Subcutaneous abdominal adipose tissue (tissue), 5 donors: Measurements from ENCODE around the gene CAPZA2.

Experiments used
- H3K27ac ChIP-seq: one replicate; pipeline ENCODE4 v1.7.0; 2013; ENCODE audit warnings: low read depth, mild to moderate bottlenecking, inconsistent platforms, low read length, moderate library complexity
- H3K27me3 ChIP-seq, 5 donors: one replicate each; pipeline ENCODE4 v1.7.0; 2013; ENCODE audit warnings: low read length in 5 of 5, inconsistent platforms in 1 of 5; ENCODE audit not compliant: control insufficient read depth in 5 of 5, insufficient read depth in 4 of 5
- H3K36me3 ChIP-seq, 5 donors: one replicate each; pipeline ENCODE4 v1.7.0; 2013; ENCODE audit warnings: low read length in 5 of 5; ENCODE audit not compliant: control insufficient read depth in 5 of 5, insufficient read depth in 5 of 5
- H3K4me1 ChIP-seq, 5 donors: one replicate each; pipeline ENCODE4 v1.7.0; 2013; ENCODE audit warnings: low read length in 5 of 5, mild to moderate bottlenecking in 3 of 5, moderate library complexity in 1 of 5; ENCODE audit not compliant: control insufficient read depth in 5 of 5, insufficient read depth in 5 of 5
- H3K4me3 ChIP-seq, 5 donors: one replicate each; pipeline ENCODE4 v1.7.0; 2013; ENCODE audit warnings: low read length in 5 of 5, low read depth in 1 of 5
- H3K9ac ChIP-seq, 5 donors: one replicate each; pipeline ENCODE4 v1.7.0; 2013; ENCODE audit warnings: low read length in 5 of 5, mild to moderate bottlenecking in 4 of 5, moderate library complexity in 3 of 5
- H3K9me3 ChIP-seq, 5 donors: one replicate each; pipeline ENCODE4 v1.7.0; 2013; ENCODE audit warnings: low read length in 5 of 5; ENCODE audit not compliant: control insufficient read depth in 5 of 5
- donor health status: healthy.
- donor health status: healthy.
- donor health status: healthy.
- donor health status: healthy.
- donor health status: healthy.

Gene CAPZA2

GRCh38 chr7:116854132-116854531 is 8.3 kb upstream of the CAPZA2 start:
- no peaks in the 10 kb centered on the region for H3K27me3 ChIP-seq
- H3K27ac ChIP-seq = no peak overlapping the region
- no peaks in the 10 kb centered on the region for H3K4me1 ChIP-seq
- H3K36me3 ChIP-seq = no peaks in the 10 kb centered on the region
- H3K9ac ChIP-seq = no peak overlapping the region
- no peaks in the 10 kb centered on the region for H3K9me3 ChIP-seq
- no peak overlapping the region for H3K4me3 ChIP-seq

DNA sequence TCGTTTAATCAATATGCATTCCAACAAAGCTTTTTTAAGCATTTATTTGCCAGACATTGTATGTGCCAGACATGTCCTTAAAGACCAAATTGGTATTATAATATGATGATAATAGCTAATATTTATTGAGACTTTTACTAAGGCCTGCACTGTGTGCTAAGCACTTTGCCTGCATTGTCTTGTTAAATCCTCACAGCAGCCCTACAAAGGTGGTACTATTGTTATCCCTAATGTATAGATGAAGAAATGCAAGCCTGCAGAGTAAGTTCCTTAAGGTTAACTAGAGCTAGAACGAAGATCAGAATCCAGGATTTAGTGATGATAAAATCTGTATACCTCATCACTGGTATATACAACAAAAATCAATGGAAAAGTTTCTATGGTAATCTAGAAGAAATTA is 5.3 kb upstream of the CAPZA2 start:
- H3K27ac ChIP-seq = no peak overlapping the region
- no peaks in the 10 kb centered on the region for H3K9me3 ChIP-seq
- no peaks in the 10 kb centered on the region for H3K36me3 ChIP-seq
- H3K27me3 ChIP-seq = no peaks in the 10 kb centered on the region
- H3K9ac ChIP-seq = no peak overlapping the region
- no peak overlapping the region for H3K4me3 ChIP-seq
- H3K4me1 ChIP-seq = peaks cover 0 to 5% (median 3%) of the 10 kb centered on the region in 5 donors

DNA sequence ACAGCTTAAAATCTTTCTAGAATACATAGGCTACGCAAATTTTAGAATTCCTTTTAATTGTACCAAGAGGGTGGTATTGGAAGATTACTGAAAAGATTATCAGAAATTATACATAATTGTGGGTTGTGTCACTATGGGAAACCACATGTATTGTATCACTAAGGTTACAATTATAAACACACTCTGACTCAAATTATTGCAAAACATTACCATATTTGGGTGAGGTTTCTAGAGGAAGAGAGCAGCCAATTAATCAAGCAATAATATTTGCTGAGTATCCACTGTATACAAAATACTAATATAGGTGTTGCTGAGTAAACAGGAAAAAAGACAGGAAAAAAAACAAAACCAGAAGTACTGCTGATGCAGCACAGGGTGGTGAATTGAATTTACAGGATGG is 3.1 kb upstream of the CAPZA2 start:
- Histone ChIP-seq H3K9ac (no peak overlapping the region), H3K4me3 (no peak overlapping the region), H3K9me3 (no peaks in the 10 kb centered on the region), H3K4me1 (peaks cover 0 to 18% (median 16%) of the 10 kb centered on the region in 5 donors), H3K27me3 (no peaks in the 10 kb centered on the region), H3K27ac (no peak overlapping the region), H3K36me3 (no peaks in the 10 kb centered on the region)

DNA sequence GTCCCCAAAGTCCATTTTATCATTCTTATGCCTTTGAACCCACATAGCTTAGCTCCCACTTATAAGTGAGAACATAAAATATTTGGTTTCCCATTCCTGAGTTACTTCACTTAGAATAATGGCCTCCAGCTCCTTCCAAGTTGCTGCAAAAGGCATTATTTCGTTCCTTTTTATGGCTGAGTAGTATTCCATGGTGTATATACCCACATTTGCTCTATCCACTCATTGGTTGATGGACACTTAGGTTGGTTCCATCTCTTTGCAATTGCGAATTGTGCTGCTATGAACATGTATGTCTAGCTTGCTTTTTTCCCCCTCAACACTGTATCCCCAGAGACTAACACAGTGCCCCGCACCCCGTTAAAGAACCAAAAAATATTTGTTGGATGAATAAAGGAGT is 670 bp upstream of the CAPZA2 start:
- no peaks in the 10 kb centered on the region for H3K27me3 ChIP-seq
- H3K4me3 ChIP-seq = peak overlapping the region in 1 of 5 donors; percentile 48
- no peaks in the 10 kb centered on the region for H3K9me3 ChIP-seq
- H3K36me3 ChIP-seq = no peaks in the 10 kb centered on the region
- peaks cover 0 to 30% (median 23%) of the 10 kb centered on the region in 5 donors for H3K4me1 ChIP-seq
- H3K9ac ChIP-seq = no peak overlapping the region
- no peak overlapping the region for H3K27ac ChIP-seq

DNA sequence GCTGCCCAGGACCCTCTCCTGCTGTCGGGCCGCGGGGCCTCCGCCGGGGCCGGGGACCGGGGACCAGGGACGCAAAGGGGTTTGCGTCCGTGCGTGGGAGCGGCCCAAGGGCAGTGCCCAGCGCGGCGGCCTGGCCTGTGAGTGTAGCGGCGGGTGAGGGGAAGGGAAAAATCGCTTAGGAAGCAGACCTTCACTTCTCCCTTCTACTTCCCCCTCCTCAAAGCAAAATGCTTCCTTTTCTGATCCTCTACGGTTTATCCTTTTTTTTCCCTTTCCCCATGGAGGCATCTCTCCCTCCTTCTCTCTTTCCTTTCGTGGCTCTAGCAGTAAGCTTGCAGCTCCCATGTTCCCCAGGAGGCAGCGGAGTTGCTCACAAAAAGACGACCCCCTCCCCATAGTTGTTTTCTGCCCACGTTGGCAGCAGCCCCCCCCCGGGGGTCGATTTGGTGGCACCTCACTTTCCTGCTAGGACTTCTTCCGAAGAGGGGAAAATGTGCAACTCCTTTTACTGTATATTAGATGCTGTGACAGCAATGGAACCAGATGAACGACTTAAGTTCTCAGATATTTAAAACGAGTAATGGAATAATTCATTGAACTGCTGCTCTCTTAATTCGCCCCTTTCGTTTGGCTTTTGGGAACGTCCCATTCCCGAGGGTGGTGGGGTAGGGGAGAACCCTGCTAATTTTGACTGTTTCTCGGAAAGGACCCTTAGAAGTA is 724 bp downstream of the CAPZA2 start:
- peak overlapping the region; percentile 86 to 99 (median 98) for H3K9ac ChIP-seq
- no peaks in the 10 kb centered on the region for H3K36me3 ChIP-seq
- no peaks in the 10 kb centered on the region for H3K27me3 ChIP-seq
- peaks cover 0 to 36% (median 25%) of the 10 kb centered on the region in 5 donors for H3K4me1 ChIP-seq
- H3K27ac ChIP-seq = peak overlapping the region; percentile 97
- peak overlapping the region; percentile 68 to 95 (median 91) for H3K4me3 ChIP-seq
- no peaks in the 10 kb centered on the region for H3K9me3 ChIP-seq

- peaks cover 0 to 37% (median 27%) of the 10 kb centered on the region in 5 donors for H3K4me1 ChIP-seq
- H3K27ac ChIP-seq = peak overlapping the region; percentile 97
- H3K9ac ChIP-seq = peak overlapping the region; percentile 86 to 99 (median 98)
- no peaks in the 10 kb centered on the region for H3K27me3 ChIP-seq
- no peaks in the 10 kb centered on the region for H3K9me3 ChIP-seq
- H3K36me3 ChIP-seq = no peaks in the 10 kb centered on the region
- H3K4me3 ChIP-seq = peak overlapping the region; percentile 68 to 95 (median 91)
Measured at GRCh38 chr7:116863936-116864500, 1.6 kb downstream of the CAPZA2 start.

- H3K4me1 ChIP-seq = peaks cover 0 to 56% (median 20%) of the 10 kb centered on the region in 5 donors
Measured at GRCh38 chr7:116871061-116871700, 8.8 kb downstream of the CAPZA2 start.

DNA sequence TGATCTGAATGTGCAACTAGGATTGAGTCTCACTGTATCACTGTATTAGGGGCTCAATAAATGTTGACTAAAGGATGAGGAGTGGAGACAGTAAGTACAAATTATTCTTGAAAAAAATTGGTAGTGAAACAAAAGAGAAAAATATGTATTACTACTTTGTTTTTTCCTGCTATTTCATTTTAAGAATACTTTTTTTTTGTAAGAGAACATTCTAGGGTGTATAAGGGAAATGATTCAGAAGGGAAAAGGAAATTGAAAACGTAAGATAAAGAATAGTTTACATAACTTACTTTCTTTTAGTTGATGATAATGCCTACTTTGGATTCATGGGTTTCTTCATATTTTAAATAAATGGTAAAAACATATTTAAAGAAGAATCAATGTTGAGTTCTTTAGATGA is 9.6 kb downstream of the CAPZA2 start:
- no peaks in the 10 kb centered on the region for H3K27me3 ChIP-seq
- peaks cover 0 to 3% (median 0%) of the 10 kb centered on the region in 5 donors for H3K36me3 ChIP-seq
- H3K4me1 ChIP-seq = peaks cover 0 to 64% (median 28%) of the 10 kb centered on the region in 5 donors
- no peaks in the 10 kb centered on the region for H3K9me3 ChIP-seq
- H3K27ac ChIP-seq = peak overlapping the region; percentile 78
- H3K9ac ChIP-seq = no peak overlapping the region
- H3K4me3 ChIP-seq = no peak overlapping the region

More at GRCh38 chr7:116871061-116871700, 8.8 kb downstream of the CAPZA2 start:
- H3K9me3 ChIP-seq = no peaks in the 10 kb centered on the region
- H3K4me3 ChIP-seq = no peak overlapping the region
- H3K27me3 ChIP-seq = no peaks in the 10 kb centered on the region
- H3K36me3 ChIP-seq = peaks cover 0 to 3% (median 0%) of the 10 kb centered on the region in 5 donors
- H3K27ac ChIP-seq = peak overlapping the region; percentile 78
- H3K9ac ChIP-seq = peak overlapping the region in 1 of 5 donors; percentile 26

DNA sequence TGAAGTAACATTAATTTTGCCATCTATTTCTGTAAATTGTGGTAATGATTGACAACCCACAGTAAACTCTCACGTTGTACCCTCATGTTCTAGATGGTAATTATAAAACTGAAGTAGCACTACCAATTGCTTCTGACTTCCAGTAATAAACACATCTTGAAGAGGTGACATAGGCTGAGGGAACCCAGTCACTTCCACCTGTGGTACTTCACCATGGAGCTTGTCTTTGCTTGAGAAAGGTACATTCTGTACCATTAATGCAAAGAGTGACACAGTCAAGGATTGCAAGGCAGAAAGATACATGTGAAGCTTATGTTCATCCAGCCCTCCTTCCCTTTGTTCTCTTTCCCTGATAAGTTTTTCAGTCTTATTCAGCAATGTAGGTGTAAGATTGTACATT is 11.2 kb downstream of the CAPZA2 start:
- peaks cover 3 to 72% (median 33%) of the 10 kb centered on the region in 5 donors for H3K4me1 ChIP-seq
- H3K4me3 ChIP-seq = no peak overlapping the region
- peaks cover 0 to 3% (median 0%) of the 10 kb centered on the region in 5 donors for H3K36me3 ChIP-seq
- no peak overlapping the region for H3K9ac ChIP-seq
- peak overlapping the region; percentile 78 for H3K27ac ChIP-seq
- no peaks in the 10 kb centered on the region for H3K9me3 ChIP-seq
- no peaks in the 10 kb centered on the region for H3K27me3 ChIP-seq
